Measurements from ENCODE around the gene BRMS1. TPM values are rescaled to one million over a fixed set of nuclear protein-coding genes. Genes with fewer than 3 reads are reported as not detected.

The BRMS1 gene, protein sequence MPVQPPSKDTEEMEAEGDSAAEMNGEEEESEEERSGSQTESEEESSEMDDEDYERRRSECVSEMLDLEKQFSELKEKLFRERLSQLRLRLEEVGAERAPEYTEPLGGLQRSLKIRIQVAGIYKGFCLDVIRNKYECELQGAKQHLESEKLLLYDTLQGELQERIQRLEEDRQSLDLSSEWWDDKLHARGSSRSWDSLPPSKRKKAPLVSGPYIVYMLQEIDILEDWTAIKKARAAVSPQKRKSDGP
- 10 to 100 TPM; 35.9 to 47.6 (median 39.3) TPM for total RNA-seq
- long read RNA-seq, donor 1, transcript BRMS1-201 (10 exons, 1,445 nt): major isoform, 39 of 49 reads
- long read RNA-seq, donor 1, partial matches to known transcripts: 4 of 49 reads
- long read RNA-seq, donor 1, other reads (novel, unspliced or antisense): 5 of 49 reads
- long read RNA-seq, donor 2, transcript BRMS1-201 (10 exons, 1,445 nt): major isoform, 44 of 54 reads
- long read RNA-seq, donor 2, partial matches to known transcripts: 2 of 54 reads
- long read RNA-seq, donor 2, other reads (novel, unspliced or antisense): 4 of 54 reads

- intact Hi-C loops (cut with DNase I, micrococcal nuclease): no loop called here
- Histone ChIP-seq H3K4me3 (peak within 1 kb of the TSS; percentile 85), H3K9me3 (no peaks in the 10 kb centered on the region), H3K4me1 (ENCODE audit: low read depth) (peaks cover 44% of the 10 kb centered on the region), H3K36me3 (ENCODE audit: low read depth) (peaks cover 5% of the 10 kb centered on the region)
- TF ChIP-seq, protein P1, sequence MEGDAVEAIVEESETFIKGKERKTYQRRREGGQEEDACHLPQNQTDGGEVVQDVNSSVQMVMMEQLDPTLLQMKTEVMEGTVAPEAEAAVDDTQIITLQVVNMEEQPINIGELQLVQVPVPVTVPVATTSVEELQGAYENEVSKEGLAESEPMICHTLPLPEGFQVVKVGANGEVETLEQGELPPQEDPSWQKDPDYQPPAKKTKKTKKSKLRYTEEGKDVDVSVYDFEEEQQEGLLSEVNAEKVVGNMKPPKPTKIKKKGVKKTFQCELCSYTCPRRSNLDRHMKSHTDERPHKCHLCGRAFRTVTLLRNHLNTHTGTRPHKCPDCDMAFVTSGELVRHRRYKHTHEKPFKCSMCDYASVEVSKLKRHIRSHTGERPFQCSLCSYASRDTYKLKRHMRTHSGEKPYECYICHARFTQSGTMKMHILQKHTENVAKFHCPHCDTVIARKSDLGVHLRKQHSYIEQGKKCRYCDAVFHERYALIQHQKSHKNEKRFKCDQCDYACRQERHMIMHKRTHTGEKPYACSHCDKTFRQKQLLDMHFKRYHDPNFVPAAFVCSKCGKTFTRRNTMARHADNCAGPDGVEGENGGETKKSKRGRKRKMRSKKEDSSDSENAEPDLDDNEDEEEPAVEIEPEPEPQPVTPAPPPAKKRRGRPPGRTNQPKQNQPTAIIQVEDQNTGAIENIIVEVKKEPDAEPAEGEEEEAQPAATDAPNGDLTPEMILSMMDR (IDR thresholded peaks at IDR 0.05): peak; percentile 9
- DNase-seq: peak; percentile 97 to 100 (median 99)
- peak; percentile 90 for ATAC-seq
These were observed at the start of gene BRMS1 for GRCh38 chr11:66344550-66345315. TSS of gene BRMS1 (minus strand) at chr11:66345104. CDS start at chr11:66342234, 2,870 bp downstream.

- H3K36me3 ChIP-seq (ENCODE audit: low read depth): no peaks in the 10 kb centered on the region
- TF ChIP-seq, protein P1 (IDR thresholded peaks at IDR 0.05): no peak
- no peak for ATAC-seq
- H3K4me1 ChIP-seq (ENCODE audit: low read depth): no peaks in the 10 kb centered on the region
- H3K4me3 ChIP-seq: no peak overlapping the region
- DNase-seq: no peak
- intact Hi-C loops (cut with DNase I, micrococcal nuclease): no loop called here
- H3K9me3 ChIP-seq: no peaks in the 10 kb centered on the region
These were observed 49.0 kb upstream of the BRMS1 start for GRCh38 chr11:66393954-66394353.

GRCh38 chr11:66391322-66391721 lies 46.4 kb upstream of the BRMS1 start:
- intact Hi-C loops (cut with DNase I, micrococcal nuclease): no loop called here
- no peak overlapping the region for H3K4me3 ChIP-seq

GRCh38 chr11:66388780-66389386 lies 44.0 kb upstream of the BRMS1 start:
- no peaks in the 10 kb centered on the region for H3K36me3 ChIP-seq (ENCODE audit: low read depth)
- no peaks in the 10 kb centered on the region for H3K9me3 ChIP-seq
- TF ChIP-seq, protein P1 (IDR thresholded peaks at IDR 0.05): peak; percentile 69
- H3K4me3 ChIP-seq: no peak overlapping the region
- intact Hi-C loops (cut with DNase I, micrococcal nuclease): loop anchor here in 1 of 2 donors (10.0 kb wide), 1 partner anchor 74 kb away; the partner anchor contains the start of gene CD248
- H3K4me1 ChIP-seq (ENCODE audit: low read depth): no peaks in the 10 kb centered on the region
- DNase-seq (peak in 2 of 3 donors; percentile 68 to 89), ATAC-seq (peak; percentile 87)

More at GRCh38 chr11:66391322-66391721, 46.4 kb upstream of the BRMS1 start:
- TF ChIP-seq, protein P1 (IDR thresholded peaks at IDR 0.05): no peak
- H3K4me1 ChIP-seq (ENCODE audit: low read depth): no peaks in the 10 kb centered on the region
- no peak for ATAC-seq
- H3K9me3 ChIP-seq: no peaks in the 10 kb centered on the region
- no peak for DNase-seq
- no peaks in the 10 kb centered on the region for H3K36me3 ChIP-seq (ENCODE audit: low read depth)
